Activated B cell treated with CpG ODN at 0.5 μM for 24 hours (primary cell): ENCODE measurements around the gene RCBTB2. TPM values are rescaled to one million over a fixed set of nuclear protein-coding genes. Genes with fewer than 3 reads are reported as not detected.

ENCODE experiments used
- ATAC-seq: fragments of 200-7000 bp; cut with Tn5 transposase; one replicate; pipeline ENCODE4 v1.10.0; 2021; ENCODE audit warnings: low read depth, mild to moderate bottlenecking, moderate library complexity
- CTCF ChIA-PET: fragments of 350-600 bp; sonication (Branson Sonifier 250); formaldehyde crosslinking; loops from one replicate; lab custom pipeline; 2021; ENCODE audit warnings: antibody characterized with exemption; lab: Charles Lee
- POLR2A ChIA-PET: fragments of 350-600 bp; sonication (Branson Sonifier 250); formaldehyde crosslinking; loops from one replicate; lab custom pipeline; 2021; ENCODE audit warnings: antibody characterized with exemption; lab: Charles Lee
- DNase-seq: peaks from one replicate; pipeline ENCODE4 v3.0.0; 2022
- H3K27ac Mint-ChIP-seq: one replicate; pipeline ENCODE4 v1.8.0; 2020; ENCODE audit warnings: mixed read lengths
- H3K27me3 Mint-ChIP-seq: one replicate; pipeline ENCODE4 v1.8.0; 2021; ENCODE audit warnings: mixed read lengths
- H3K36me3 Mint-ChIP-seq: one replicate; pipeline ENCODE4 v1.8.0; 2021; ENCODE audit warnings: low read depth, mixed read lengths
- H3K4me1 Mint-ChIP-seq: one replicate; pipeline ENCODE4 v1.8.0; 2021; ENCODE audit warnings: mixed read lengths
- H3K4me3 Mint-ChIP-seq: one replicate; pipeline ENCODE4 v1.8.0; 2020; ENCODE audit warnings: mild to moderate bottlenecking, mixed read lengths
- H3K9me3 Mint-ChIP-seq: one replicate; pipeline ENCODE4 v1.8.0; 2020; ENCODE audit warnings: mixed read lengths
- CTCF ChIP-seq: fragments of 200-600 bp; IDR thresholded peaks from one replicate; pipeline ENCODE4 v1.8.0; 2022; ENCODE audit warnings: antibody characterized with exemption, mild to moderate bottlenecking
- intact Hi-C: fragments of 100-400 bp; cut with micrococcal nuclease; formaldehyde crosslinking; loops from one replicate; pipeline ENCODE4 v1.15.1; 2024
- total RNA-seq: library from RNA; stranded (reverse); gene quantifications from 2 replicates; pipeline ENCODE4 v1.2.3, GENCODE V29; 2022

The RCBTB2 gene
- total RNA-seq, 1 donor from 2014 or later: 2.4 TPM

GRCh38 chr13:48574041-48574796 is 41.3 kb upstream of the RCBTB2 start:
- ATAC-seq (peak; percentile 42), DNase-seq (no peak)
- Mint-ChIP-seq H3K27me3 (peaks cover 60% of the 10 kb centered on the region), H3K9me3 (no peaks in the 10 kb centered on the region), H3K4me1 (peaks cover 29% of the 10 kb centered on the region), H3K36me3 (no peaks in the 10 kb centered on the region), H3K27ac (no peak overlapping the region), H3K4me3 (no peak overlapping the region)
- ChIA-PET CTCF (no interaction called here), POLR2A (no interaction called here)
- no peak for TF ChIP-seq CTCF
- intact Hi-C loops: loop anchor here (1.0 kb wide), 1 partner anchor 12 kb away; no protein-coding TSS in a partner anchor

- Mint-ChIP-seq H3K27ac (peak overlapping the region; percentile 27), H3K9me3 (no peaks in the 10 kb centered on the region), H3K36me3 (no peaks in the 10 kb centered on the region), H3K4me1 (peaks cover 21% of the 10 kb centered on the region), H3K4me3 (no peak overlapping the region), H3K27me3 (peaks cover 65% of the 10 kb centered on the region)
- intact Hi-C loops: loop anchor here (1.0 kb wide), 1 partner anchor 11 kb away; no protein-coding TSS in a partner anchor
- ATAC-seq (no peak), DNase-seq (no peak)
- no peak for TF ChIP-seq CTCF
- ChIA-PET CTCF (no interaction called here), POLR2A (no interaction called here)
Observed at GRCh38 chr13:48573213-48574007, 40.5 kb upstream of the RCBTB2 start.

DNA sequence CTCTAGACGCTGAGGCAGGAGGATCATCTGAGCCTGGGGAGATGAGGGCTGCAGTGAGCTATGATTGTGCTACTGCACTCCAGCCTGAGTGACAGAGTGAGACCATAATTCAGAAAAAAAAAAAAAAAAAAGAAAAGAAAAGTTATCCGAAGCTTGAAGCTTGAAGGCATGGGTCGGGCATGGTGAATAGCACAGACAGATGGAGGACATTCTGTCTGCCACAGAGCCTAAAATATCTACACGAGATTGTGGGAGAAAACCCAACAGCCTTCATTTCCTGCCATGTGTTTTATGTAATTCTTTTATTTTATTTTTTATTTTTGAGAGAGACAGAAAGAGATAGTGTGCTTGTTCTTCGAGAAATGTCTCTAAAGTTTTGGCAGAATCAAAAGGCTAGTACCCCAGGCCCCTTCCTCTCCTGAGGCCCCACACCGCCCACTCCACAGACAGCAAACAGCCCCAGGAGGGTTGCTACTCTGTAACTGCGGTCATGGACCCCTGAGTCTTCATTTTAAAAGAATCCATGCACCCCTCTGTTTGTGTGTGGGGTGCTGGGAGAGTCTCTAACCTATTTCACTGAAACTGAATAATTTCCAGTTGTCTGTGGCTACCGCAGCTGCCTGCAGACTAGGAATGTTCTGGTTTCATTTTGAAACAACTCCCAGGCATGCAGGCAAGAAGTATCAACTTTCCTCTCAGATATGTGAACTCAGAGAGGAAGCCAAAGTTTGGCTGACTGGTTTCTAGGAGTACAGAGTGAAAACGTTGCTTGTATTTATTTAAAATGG is 38.4 kb upstream of the RCBTB2 start:
- CTCF ChIA-PET: interaction anchor here (1.6 kb wide), 1 partner anchor 9 kb away, joined by 4 read pairs; no protein-coding TSS in a partner anchor
- no peak for TF ChIP-seq CTCF
- Mint-ChIP-seq H3K9me3 (no peaks in the 10 kb centered on the region), H3K27me3 (peaks cover 66% of the 10 kb centered on the region), H3K4me3 (no peak overlapping the region), H3K27ac (no peak overlapping the region), H3K4me1 (peaks cover 19% of the 10 kb centered on the region), H3K36me3 (no peaks in the 10 kb centered on the region)
- DNase-seq: no peak
- intact Hi-C loops: no loop called here
- POLR2A ChIA-PET: interaction anchor here (0.6 to 0.7 kb wide), 3 partner anchors 9 to 187 kb away, joined by 3 to 7 read pairs (median 5); no protein-coding TSS in a partner anchor
- ATAC-seq: no peak

GRCh38 chr13:48570216-48570828 is 37.4 kb upstream of the RCBTB2 start:
- no peak for DNase-seq
- Mint-ChIP-seq H3K27ac (no peak overlapping the region), H3K4me3 (no peak overlapping the region), H3K4me1 (peaks cover 19% of the 10 kb centered on the region), H3K36me3 (no peaks in the 10 kb centered on the region), H3K9me3 (no peaks in the 10 kb centered on the region), H3K27me3 (peaks cover 65% of the 10 kb centered on the region)
- no peak for TF ChIP-seq CTCF
- CTCF ChIA-PET: interaction anchor here (1.6 kb wide), 1 partner anchor 10 kb away, joined by 4 read pairs; no protein-coding TSS in a partner anchor
- POLR2A ChIA-PET: interaction anchor here (0.6 to 1.1 kb wide), 4 partner anchors 8 to 186 kb away, joined by 3 to 7 read pairs (median 4); no protein-coding TSS in a partner anchor
- intact Hi-C loops: no loop called here
- ATAC-seq: no peak
